ENCODE results near the gene DIP2C.
"Not testable (repeated sequence)": the region's sequence is repeated elsewhere in the genome, so short reads cannot be mapped to it uniquely, and the experiment has no call there.

The DIP2C gene

DNA sequence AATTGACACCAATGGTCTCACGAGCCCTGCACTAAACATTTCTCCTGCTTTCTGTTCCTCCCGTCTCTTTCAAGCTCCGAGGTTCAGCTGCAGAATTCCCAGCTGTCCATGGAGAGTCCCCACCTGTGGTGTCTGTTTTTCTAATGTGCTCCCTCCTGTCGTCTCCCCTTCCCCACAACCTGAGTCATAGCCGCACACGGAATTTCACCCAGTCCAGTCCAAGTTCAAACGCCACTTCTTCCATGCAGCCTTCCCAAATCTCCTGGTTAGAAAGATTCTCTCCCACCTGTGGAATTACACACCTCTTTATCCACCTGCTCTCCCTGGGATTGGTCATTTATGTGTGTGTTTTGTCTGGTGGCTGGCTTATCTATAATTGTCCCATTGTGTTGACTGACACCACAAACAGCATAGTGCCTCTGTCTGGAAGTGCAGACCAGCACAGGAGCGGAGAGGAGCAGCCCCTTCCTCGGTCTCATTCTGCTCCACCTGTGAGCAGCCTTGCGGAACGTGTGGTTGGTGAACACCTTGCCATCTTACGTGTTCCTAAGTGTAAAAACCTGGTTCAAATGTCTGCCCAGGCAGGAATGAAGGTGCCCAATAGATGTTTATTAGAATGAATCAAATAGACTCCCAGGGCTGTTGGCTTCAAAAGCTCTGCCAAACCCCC lies 3.3 kb upstream of the DIP2C start:
- DNase-seq, result no peak

DNA sequence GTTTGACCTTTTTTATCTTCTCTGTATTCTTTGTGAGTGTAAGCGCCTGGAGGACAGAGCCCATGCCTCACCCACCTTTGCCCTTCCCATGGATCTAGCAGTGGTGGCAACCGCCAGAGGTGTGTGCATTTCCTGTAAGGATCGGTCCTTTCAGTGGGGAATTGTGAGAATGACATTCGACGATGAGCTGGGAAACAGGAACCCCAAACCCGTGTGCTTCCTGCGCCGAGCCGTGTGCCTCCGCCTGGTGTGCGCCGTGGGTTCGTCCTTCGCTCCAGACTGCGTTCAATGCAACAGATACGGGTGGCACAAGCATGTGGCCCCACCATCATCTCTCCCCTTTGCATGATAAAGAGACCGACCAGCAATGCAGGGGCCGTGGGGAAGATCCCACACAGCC lies 1.7 kb upstream of the DIP2C start:
- DNase-seq, result no peak

GRCh38 chr10:690372-691161 lies 1.1 kb upstream of the DIP2C start:
- DNase-seq, result peak; percentile 44

GRCh38 chr10:689121-689451 lies 382 bp downstream of the DIP2C start:
- DNase-seq, result no peak

DNA sequence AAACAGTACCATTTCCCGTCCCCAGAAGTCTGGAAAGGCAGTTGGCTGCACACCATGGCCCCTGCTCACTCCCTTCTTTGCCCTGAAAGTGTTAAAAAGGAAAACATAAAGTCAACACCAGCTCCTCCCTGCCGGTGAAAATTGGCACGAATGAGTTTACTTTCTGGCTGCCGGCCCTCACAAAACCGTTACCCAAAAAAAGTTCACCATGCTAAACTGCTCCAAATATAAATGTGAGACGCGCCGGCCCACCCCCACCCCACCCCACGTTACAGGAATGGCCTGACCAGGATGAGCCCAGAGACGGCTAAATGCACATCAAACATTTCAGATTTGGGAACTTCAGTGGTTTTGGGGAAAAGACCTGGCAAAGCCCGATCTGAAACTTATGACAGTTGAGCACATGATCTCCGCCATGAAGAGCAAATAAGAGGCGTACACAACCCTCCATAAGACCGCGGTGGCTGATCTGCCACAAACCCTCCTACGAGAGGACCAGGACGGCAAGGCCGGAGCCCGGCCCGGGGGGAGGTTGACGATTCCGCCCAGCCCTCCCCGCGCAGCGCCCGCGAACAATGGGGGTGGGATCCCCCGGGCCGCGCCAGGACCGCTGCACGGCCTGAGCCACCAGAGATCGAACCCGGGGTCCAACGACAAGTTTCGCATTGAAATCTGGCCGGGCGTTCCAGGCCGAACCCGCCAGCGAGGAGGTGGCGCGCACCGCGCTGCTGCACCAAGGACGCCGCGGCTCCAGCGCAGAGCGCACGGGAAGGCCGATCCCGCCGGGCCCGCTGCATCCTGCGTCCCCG lies 952 bp downstream of the DIP2C start:
- DNase-seq, result peak; percentile 40

GRCh38 chr10:687583-688311 lies 1.7 kb downstream of the DIP2C start:
- DNase-seq, result no peak

GRCh38 chr10:686155-686931 lies 3.1 kb downstream of the DIP2C start:
- DNase-seq, result no peak

GRCh38 chr10:685613-686012 lies 3.9 kb downstream of the DIP2C start:
- DNase-seq, result no peak

- peak; percentile 97 for DNase-seq
Observed at GRCh38 chr10:683448-684071, 5.9 kb downstream of the DIP2C start.

- DNase-seq, result peak; percentile 29
Observed at GRCh38 chr10:682931-683447, 6.5 kb downstream of the DIP2C start.

GRCh38 chr10:681670-682318 lies 7.7 kb downstream of the DIP2C start:
- DNase-seq, result no peak

GRCh38 chr10:680745-681144 lies 8.7 kb downstream of the DIP2C start:
- DNase-seq, result no peak

DNA sequence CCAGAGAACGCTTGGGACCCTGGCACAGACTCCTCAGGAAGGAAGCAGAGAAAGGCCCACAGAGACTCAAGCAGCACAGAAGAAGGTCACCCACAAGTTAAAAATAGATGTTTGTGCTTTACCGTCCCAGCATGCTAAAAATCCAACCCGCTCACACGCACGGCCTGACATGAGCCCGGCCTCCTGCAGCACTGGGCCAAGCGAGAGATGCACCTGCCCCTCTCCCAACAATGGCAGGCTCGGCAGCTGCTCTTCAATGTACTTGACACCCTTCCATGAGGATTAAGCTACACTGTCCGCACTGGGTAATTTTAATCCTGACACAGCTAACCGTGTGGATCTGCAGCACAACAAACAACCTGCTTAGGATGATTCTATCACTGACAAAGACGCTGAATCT lies 9.3 kb downstream of the DIP2C start:
- no peak for DNase-seq

- no peak for DNase-seq
Observed at GRCh38 chr10:679556-679955, 9.9 kb downstream of the DIP2C start.

DNA sequence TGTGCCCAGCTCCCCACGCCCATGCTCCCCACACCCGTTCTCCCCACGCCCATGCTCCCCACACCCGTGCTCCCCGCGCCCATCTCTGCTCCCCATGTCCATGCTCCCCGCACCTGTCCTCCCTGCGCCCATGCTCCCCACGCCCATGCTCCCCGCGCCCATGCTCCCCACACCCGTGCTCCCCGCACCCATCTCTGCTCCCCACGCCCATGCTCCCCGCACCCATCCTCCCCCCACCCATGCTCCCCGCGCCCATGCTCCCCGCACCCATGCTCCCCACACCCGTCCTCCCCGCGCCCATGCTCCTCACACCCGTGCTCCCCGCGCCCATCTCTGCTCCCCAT lies 10.8 kb downstream of the DIP2C start:
- not testable (repeated sequence) for DNase-seq

- no peak for DNase-seq
Observed at GRCh38 chr10:677750-678661, 11.5 kb downstream of the DIP2C start.

DNA sequence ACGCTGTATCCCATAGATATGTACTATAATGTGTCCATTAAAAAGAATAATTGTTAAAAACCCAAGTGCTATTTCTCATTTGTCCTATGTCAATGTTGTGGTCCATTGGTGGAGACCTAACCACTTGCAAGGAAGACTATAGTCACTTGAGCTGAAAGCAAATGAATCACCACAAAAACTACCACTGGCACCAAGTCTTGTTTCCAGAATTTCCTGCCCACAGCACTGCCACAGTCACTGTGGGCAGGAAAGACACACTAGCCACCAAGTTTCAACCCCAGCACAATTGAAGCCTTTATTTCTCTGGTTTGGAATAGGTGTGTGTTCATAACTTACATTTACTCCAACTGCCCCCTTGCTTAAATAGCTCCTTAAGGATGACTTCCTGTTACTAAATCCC lies 12.4 kb downstream of the DIP2C start:
- no peak for DNase-seq

GRCh38 chr10:676178-676577 lies 13.3 kb downstream of the DIP2C start:
- no peak for DNase-seq

- no peak for DNase-seq
Observed at GRCh38 chr10:675532-675931, 13.9 kb downstream of the DIP2C start.

GRCh38 chr10:673492-673891 lies 16.0 kb downstream of the DIP2C start:
- DNase-seq, result no peak
